Neural cell (in vitro differentiated cells): ENCODE measurements around the gene AGPAT2. TPM values are rescaled to one million over a fixed set of nuclear protein-coding genes. Genes with fewer than 3 reads are reported as not detected.

Source experiments
- H2AFZ ChIP-seq: fragments of 200-600, 300-800 bp; sonication (generic), shearing (Covaris generic); 2 replicates; pipeline ENCODE4 v1.6.0; 2014; ENCODE audit warnings: low read depth, mild to moderate bottlenecking, antibody characterized with exemption, low read length, moderate library complexity
- H3F3A ChIP-seq: fragments of 200-600 bp; shearing (Covaris generic); 2 replicates; pipeline ENCODE4 v1.6.1; 2016; ENCODE audit warnings: mild to moderate bottlenecking, moderate library complexity, mixed read lengths, antibody characterized with exemption, low read length; ENCODE audit not compliant: insufficient read depth, poor library complexity, severe bottlenecking
- H3K27ac ChIP-seq: fragments of 200-600, 300-800 bp; sonication (generic), shearing (Covaris generic); 2 replicates; pipeline ENCODE4 v1.5.1; 2014; ENCODE audit warnings: mild to moderate bottlenecking, low read length, moderate library complexity
- H3K27me3 ChIP-seq: fragments of 300-800, 200-600 bp; sonication (generic), shearing (Covaris generic); 2 replicates; pipeline ENCODE4 v1.6.0; 2014; ENCODE audit warnings: mild to moderate bottlenecking, low read depth, low read length, moderate library complexity; ENCODE audit not compliant: insufficient read depth
- H3K36me3 ChIP-seq: fragments of 300-800, 200-600 bp; sonication (generic), shearing (Covaris generic); 2 replicates; pipeline ENCODE4 v1.5.1; 2014; ENCODE audit warnings: mild to moderate bottlenecking, antibody characterized with exemption, low read length, moderate library complexity; ENCODE audit not compliant: insufficient read depth
- H3K4me2 ChIP-seq: fragments of 300-800, 200-600 bp; sonication (generic), shearing (Covaris generic); 2 replicates; pipeline ENCODE4 v1.6.0; 2014; ENCODE audit warnings: mild to moderate bottlenecking, low read length
- H3K4me3 ChIP-seq: fragments of 300-800, 200-600 bp; sonication (generic), shearing (Covaris generic); 2 replicates; pipeline ENCODE4 v1.5.1; 2014; ENCODE audit warnings: mild to moderate bottlenecking, low read length, moderate library complexity
- H3K79me2 ChIP-seq: fragments of 200-600 bp; shearing (Covaris generic); replicated peaks from 2 replicates; pipeline ENCODE4 v1.6.0; 2014; ENCODE audit warnings: mild to moderate bottlenecking, low read length, moderate library complexity; ENCODE audit not compliant: insufficient read depth
- H3K9ac ChIP-seq: fragments of 300-800, 200-600 bp; sonication (generic), shearing (Covaris generic); 2 replicates; pipeline ENCODE4 v1.6.1; 2016; ENCODE audit warnings: mild to moderate bottlenecking, low read length, mixed read lengths
- H3K9me2 ChIP-seq: fragments of 200-600 bp; shearing (Covaris generic); 2 replicates; pipeline ENCODE4 v1.6.1; 2016; ENCODE audit warnings: mild to moderate bottlenecking, low read length, mixed read lengths; ENCODE audit not compliant: insufficient read depth
- H3K9me3 ChIP-seq: fragments of 200-600, 300-800 bp; sonication (generic), shearing (Covaris generic); 2 replicates; pipeline ENCODE4 v1.6.1; 2016; ENCODE audit warnings: mild to moderate bottlenecking, mixed run types, low read length, moderate library complexity, mixed read lengths
- H4K20me1 ChIP-seq: fragments of 200-600 bp; shearing (Covaris generic); 2 replicates; pipeline ENCODE4 v1.6.1; 2016; ENCODE audit warnings: mild to moderate bottlenecking, mixed run types; ENCODE audit not compliant: insufficient read depth
- CTCF ChIP-seq: fragments of 450-650 bp; IDR thresholded peaks from 2 replicates; pipeline ENCODE4 v1.5.1; 2014; ENCODE audit warnings: antibody characterized with exemption, mild to moderate bottlenecking, moderate library complexity; ENCODE audit not compliant: poor library complexity, severe bottlenecking
- EP300 ChIP-seq: fragments of 450-650 bp; conservative IDR thresholded peaks from 2 replicates; pipeline ENCODE4 v1.6.1; 2014; ENCODE audit warnings: antibody characterized with exemption, mild to moderate bottlenecking, moderate library complexity; ENCODE audit not compliant: poor library complexity, severe bottlenecking
- EZH2 ChIP-seq: fragments of 200-600, 300-800 bp; shearing (Covaris generic), sonication (generic); IDR thresholded peaks from 2 replicates; pipeline ENCODE4 v1.6.1; 2014; ENCODE audit warnings: antibody characterized with exemption, low read length, borderline replicate concordance, mild to moderate bottlenecking; ENCODE audit not compliant: insufficient read depth, poor library complexity, severe bottlenecking
- MXI1 ChIP-seq: fragments of 450-650 bp; conservative IDR thresholded peaks from 2 replicates; pipeline ENCODE4 v1.6.1; 2014; ENCODE audit warnings: antibody characterized with exemption, mild to moderate bottlenecking; ENCODE audit not compliant: poor library complexity, severe bottlenecking
- POLR2AphosphoS5 ChIP-seq: IDR thresholded peaks from 2 replicates; pipeline ENCODE4 v1.6.1; 2012
- RAD21 ChIP-seq: fragments of 450-650 bp; conservative IDR thresholded peaks from 2 replicates; pipeline ENCODE4 v1.6.1; 2014; ENCODE audit warnings: antibody characterized with exemption, mild to moderate bottlenecking, moderate library complexity
- REST ChIP-seq: IDR thresholded peaks from 2 replicates; pipeline ENCODE4 v1.6.1; 2012; ENCODE audit warnings: borderline replicate concordance
- SMC3 ChIP-seq: fragments of 450-650 bp; conservative IDR thresholded peaks from 2 replicates; pipeline ENCODE4 v1.6.1; 2014; ENCODE audit warnings: antibody characterized with exemption, mild to moderate bottlenecking, moderate library complexity; ENCODE audit not compliant: poor library complexity
- TAF1 ChIP-seq: IDR thresholded peaks from 2 replicates; pipeline ENCODE4 v1.6.1; 2012; ENCODE audit warnings: low read depth
- polyA plus RNA-seq: library from polyadenylated mRNA; depleted of rRNA; stranded (reverse); fragments of >200 nt; gene quantifications from 2 replicates; pipeline ENCODE4 v1.2.3, GENCODE V29; 2014

The AGPAT2 gene
- polyA plus RNA-seq, 1 donor from 2014 or later: 1.3 TPM

- no peaks in the 10 kb centered on the region for H3F3A ChIP-seq
Measured at GRCh38 chr9:136734837-136735496, 47.7 kb upstream of the AGPAT2 start.

GRCh38 chr9:136733611-136734010 is 46.4 kb upstream of the AGPAT2 start:
- Histone ChIP-seq H2AFZ (no peak overlapping the region), H3K36me3 (no peaks in the 10 kb centered on the region), H3K9me2 (no peaks in the 10 kb centered on the region), H3K9me3 (no peaks in the 10 kb centered on the region), H3K79me2 (no peaks in the 10 kb centered on the region), H4K20me1 (no peaks in the 10 kb centered on the region), H3F3A (no peaks in the 10 kb centered on the region), H3K4me3 (no peak overlapping the region), H3K4me2 (no peak overlapping the region), H3K9ac (no peak overlapping the region), H3K27me3 (peaks cover 5% of the 10 kb centered on the region), H3K27ac (no peak overlapping the region)
- TF ChIP-seq MXI1: no peak

More at GRCh38 chr9:136734837-136735496, 47.7 kb upstream of the AGPAT2 start:
- H3K79me2 ChIP-seq: no peaks in the 10 kb centered on the region
- H3K36me3 ChIP-seq: no peaks in the 10 kb centered on the region
- no peaks in the 10 kb centered on the region for H3K9me3 ChIP-seq
- H3K9me2 ChIP-seq: no peaks in the 10 kb centered on the region
- no peak for TF ChIP-seq CTCF
- no peak for TF ChIP-seq EP300
- TF ChIP-seq MXI1: no peak
- no peak for TF ChIP-seq SMC3
- TF ChIP-seq REST: no peak
- TF ChIP-seq POLR2AphosphoS5: no peak
- TF ChIP-seq EZH2: no peak
- no peak for TF ChIP-seq TAF1
- TF ChIP-seq RAD21: no peak
- H3K27ac ChIP-seq: no peak overlapping the region
- H3K4me2 ChIP-seq: no peak overlapping the region
- no peaks in the 10 kb centered on the region for H3K27me3 ChIP-seq
- no peaks in the 10 kb centered on the region for H4K20me1 ChIP-seq
- H3K9ac ChIP-seq: no peak overlapping the region
- no peak overlapping the region for H2AFZ ChIP-seq
- H3K4me3 ChIP-seq: no peak overlapping the region
